Nucleus accumbens (tissue), 56 donors: ENCODE data around the gene UBAC2.

Source experiments
- DNase-seq, 56 donors: peaks; one replicate each; lab custom pipeline; 2025; lab: John Stamatoyannopoulos, UW

Gene UBAC2

GRCh38 chr13:99421271-99421670, 220.6 kb downstream of the UBAC2 start:
- no peak for DNase-seq

- no peak for DNase-seq
These were observed 221.3 kb downstream of the UBAC2 start for GRCh38 chr13:99421758-99422585.

GRCh38 chr13:99422586-99423220, 222.0 kb downstream of the UBAC2 start:
- no peak for DNase-seq

- peak in 9 of 56 donors; percentile 5 to 46 (median 15) for DNase-seq
These were observed 225.1 kb downstream of the UBAC2 start for GRCh38 chr13:99425485-99426341.

GRCh38 chr13:99426426-99426825, 225.8 kb downstream of the UBAC2 start:
- DNase-seq: no peak

DNA sequence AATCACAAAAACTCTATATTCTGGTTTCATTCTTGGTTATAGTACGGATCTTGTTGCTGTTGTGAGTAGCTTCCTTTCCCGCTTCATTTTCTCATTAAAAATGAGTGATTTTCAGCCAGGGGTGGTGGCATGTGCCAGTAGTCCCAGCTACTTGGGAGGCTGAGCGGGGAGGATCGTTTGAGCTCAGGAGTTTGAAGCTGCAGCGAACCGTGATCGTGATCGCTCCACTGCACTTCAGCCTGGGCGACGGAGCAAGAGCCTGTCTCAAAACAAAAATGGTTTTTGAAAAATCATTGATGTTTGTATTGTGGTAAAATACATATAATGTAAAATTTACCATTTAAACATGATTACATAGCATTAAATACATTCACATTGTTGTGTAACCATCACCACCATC, 229.0 kb downstream of the UBAC2 start:
- no peak for DNase-seq

DNA sequence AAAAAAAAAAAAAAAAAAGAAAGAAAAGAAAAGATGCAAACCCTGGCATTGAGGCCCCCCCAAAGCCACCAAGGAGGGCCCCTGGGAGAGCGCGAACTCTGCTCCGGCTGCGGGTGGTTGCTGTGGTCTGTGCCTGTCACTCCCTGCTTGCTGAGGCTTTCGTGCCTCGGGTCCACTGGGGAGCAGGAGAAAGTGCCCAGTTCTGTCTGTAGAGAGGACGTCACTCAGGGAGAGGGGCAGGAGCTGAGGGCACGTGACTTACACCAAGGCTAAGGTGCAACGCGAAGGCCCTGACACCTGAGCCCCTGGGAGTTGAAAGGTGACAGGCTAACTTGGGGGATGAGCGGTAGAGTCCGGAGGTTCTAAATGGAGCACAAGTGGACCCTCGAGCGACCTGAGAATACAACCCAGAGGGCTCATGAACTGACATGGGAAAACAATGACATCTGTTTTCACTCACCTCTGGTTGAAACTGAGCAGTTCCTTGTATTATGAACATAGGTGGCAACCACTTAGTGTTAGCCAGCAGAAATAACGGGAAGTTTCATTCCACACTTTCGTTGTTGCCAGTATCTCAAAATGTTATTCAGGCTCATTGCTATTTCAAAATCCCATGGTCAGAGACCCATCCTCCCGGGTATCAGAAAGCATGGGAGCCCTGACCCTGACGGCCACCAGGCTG, 231.4 kb downstream of the UBAC2 start:
- DNase-seq: no peak

DNA sequence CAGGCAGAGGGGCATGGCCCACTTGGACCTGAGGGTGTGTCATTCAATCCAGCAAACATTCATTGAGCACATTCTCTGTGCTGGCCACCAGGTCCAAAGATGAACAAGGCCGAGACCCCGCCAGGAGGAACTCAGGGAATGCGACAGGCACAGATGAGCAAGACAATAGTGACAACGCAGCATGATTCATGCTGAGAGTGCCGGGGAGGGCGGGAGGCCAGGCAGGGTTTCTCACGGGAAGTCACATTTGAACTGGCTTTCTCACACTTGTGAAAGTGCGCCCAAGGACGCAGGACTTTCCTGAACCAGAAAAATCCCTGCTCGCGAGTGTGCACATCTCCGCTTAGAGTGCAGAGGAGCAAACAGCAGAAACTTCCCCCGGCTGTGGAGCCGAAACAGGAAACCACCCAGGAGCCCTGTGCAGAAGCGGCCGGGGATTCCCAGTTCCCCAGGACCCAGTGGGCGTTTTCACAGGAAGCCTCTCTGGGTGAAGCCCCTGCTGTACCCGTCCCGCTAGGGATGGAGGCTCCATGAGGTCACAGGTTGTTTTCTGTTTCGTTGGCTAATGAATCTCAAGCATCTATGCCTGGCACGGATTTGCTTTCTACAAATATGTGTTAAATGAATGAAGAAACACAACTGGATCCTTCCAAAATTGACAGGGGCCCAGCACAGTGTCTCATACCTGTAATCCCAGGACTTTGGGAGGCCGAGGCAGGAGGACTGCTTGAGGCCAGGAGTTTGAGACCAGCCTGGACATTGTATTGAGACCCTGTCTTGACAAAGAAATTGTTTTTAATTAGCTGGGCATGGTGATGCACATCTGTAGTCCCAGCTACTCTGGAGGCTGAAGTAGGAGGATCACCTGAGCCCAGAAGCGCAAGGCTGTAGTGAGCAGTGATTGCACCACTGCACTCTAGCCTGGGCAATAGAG, 232.2 kb downstream of the UBAC2 start:
- peak in 24 of 56 donors; percentile 10 to 66 (median 26) for DNase-seq

GRCh38 chr13:99433543-99434075, 233.0 kb downstream of the UBAC2 start:
- no peak for DNase-seq

DNA sequence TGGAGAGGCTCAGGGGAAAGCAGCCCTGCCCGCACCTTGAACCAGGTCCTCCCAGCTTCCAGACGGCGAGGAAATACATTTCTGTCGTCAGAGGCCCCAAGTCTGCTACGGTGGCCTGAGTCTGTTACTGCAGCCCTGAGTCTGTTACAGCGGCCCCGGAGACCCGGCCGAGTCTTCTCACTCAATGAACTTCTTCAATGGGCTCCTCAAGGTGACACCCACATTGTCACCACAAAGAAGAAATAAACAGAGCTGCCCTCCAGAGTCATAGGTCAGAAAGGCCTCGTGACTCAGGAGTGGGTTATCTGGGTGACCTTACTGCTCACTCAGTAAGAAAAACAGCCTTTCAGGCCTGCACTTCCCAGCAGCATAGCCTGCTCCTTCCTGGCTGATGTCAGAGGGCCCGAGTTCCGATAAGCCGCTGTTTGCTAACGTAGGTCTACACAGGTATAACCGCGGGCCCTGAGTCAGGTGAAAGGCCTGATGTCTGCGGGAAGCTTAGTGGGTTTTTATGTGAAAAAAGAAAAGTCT, 233.7 kb downstream of the UBAC2 start:
- DNase-seq: no peak

- no peak for DNase-seq
These were observed 234.5 kb downstream of the UBAC2 start for GRCh38 chr13:99435116-99435515.

GRCh38 chr13:99435998-99436397, 235.3 kb downstream of the UBAC2 start:
- no peak for DNase-seq
